PC-3 (cell line): ENCODE data around the gene BTBD2.

Experiments
- CTCF ChIP-seq: fragments of 300-600 bp; sonication (generic); conservative IDR thresholded peaks from 2 replicates; pipeline ENCODE4 v1.5.1; 2017; ENCODE audit warnings: antibody characterized with exemption, low read depth, mild to moderate bottlenecking, low read length
- EZH2 ChIP-seq: fragments of 300-600 bp; sonication (generic); IDR thresholded peaks from one replicate; pipeline ENCODE4 v1.6.1; 2017; ENCODE audit warnings: antibody characterized with exemption, mild to moderate bottlenecking, low read length; ENCODE audit not compliant: unreplicated experiment
- EZH2phosphoT487 ChIP-seq: fragments of 300-600 bp; sonication (generic); IDR thresholded peaks from 2 replicates; pipeline ENCODE4 v1.6.1; 2018; ENCODE audit warnings: mild to moderate bottlenecking, antibody characterized with exemption, low read length, borderline replicate concordance

- TF ChIP-seq CTCF (no peak), EZH2 (no peak), EZH2phosphoT487 (no peak)
Measured at GRCh38 chr19:2036424-2036823, 20.9 kb upstream of the BTBD2 start.
